ENCODE measurements around the gene VGLL2.

Gene VGLL2

GRCh38 chr6:117265410-117266256 lies at the start of gene VGLL2:
TSS of gene VGLL2 (plus strand) at chr6:117265558. CDS start at chr6:117265764, 206 bp downstream.
- peak; percentile 31 to 87 for DNase-seq

DNA sequence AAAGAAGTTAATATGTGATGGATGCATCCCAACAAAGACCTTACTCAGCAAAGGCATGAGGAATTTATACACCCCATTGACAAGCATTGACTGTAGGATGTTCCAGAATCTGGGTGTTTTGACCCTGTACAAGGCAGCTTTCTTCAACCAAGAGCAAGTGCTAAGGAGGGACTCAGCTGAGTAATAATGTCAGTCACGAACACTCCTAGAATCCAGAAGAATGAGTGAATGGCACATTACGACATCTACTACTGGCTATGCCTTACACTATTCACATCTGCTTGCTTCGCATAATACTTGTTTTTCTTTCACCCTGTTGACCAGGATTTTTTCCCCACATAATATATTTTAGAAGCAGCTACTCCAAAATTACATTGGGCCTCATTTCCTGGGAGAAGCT lies 42.5 kb upstream of the VGLL2 start:
- no peak for DNase-seq

DNA sequence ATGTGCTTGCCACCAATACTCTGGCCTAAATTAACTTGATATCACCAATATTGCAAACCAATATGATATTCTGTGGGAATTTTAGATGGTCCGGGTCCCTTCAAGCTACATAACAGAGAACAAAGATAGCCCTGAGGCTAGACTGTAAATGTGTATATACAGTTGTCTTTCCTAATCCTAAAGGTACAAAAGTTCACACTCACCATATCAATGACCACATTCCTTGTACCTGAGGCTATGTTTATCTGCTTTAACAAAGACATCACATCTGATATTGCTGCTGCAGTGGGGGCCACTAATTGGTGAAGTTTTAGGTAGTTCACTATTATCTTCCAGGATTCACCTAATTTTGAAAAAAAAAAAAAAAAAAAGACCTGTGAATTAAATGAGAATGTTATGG lies 38.6 kb upstream of the VGLL2 start:
- no peak for DNase-seq

- DNase-seq = no peak
These were observed 38.0 kb upstream of the VGLL2 start for GRCh38 chr6:117227245-117227962.

GRCh38 chr6:117228202-117228601 lies 37.2 kb upstream of the VGLL2 start:
- no peak for DNase-seq

- DNase-seq = no peak
These were observed 35.5 kb upstream of the VGLL2 start for GRCh38 chr6:117229870-117230269.

- DNase-seq = no peak
These were observed 33.9 kb upstream of the VGLL2 start for GRCh38 chr6:117231466-117231865.

GRCh38 chr6:117232196-117232595 lies 33.2 kb upstream of the VGLL2 start:
- no peak for DNase-seq

DNA sequence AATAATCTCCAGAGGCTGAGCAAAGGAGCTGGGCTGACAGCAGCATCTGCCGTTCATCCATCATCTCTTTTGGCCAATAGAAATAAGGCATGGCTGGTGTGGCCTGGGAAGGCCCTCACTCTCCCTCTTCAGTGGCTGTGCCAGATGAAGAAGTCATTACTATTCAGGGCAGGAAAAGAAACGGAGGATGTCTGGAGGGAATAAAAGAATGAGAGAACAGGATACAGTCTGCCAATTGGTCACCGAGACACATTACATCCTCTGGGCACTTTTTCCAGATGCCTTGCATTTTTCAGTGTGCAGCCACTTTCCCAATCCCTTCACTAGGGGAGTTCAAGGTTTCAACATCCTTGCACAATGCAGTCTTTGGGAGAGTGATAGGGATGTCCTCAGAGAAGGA lies 32.2 kb upstream of the VGLL2 start:
- DNase-seq = no peak

GRCh38 chr6:117237561-117237960 lies 27.8 kb upstream of the VGLL2 start:
- DNase-seq = no peak

DNA sequence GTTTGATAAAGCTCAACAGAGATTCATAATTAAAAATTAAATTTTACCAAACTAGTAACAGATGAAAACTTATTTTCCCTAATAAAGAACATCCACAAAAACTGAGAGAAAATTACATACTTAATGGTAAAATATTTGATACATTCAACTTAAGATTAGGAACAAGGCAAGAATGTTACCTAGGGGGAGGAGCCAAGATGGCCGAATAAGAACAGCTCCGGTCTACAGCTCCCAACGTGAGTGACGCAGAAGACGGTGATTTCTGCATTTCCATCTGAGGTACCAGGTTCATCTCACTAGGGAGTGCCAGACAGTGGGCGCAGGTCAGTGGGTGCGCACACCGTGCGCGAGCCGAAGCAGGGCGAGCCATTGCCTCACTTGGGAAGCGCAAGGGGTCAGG lies 20.8 kb upstream of the VGLL2 start:
- DNase-seq = peak in 1 of 2 experiments; percentile 18

- DNase-seq = peak in 1 of 2 experiments; percentile 28
These were observed 20.4 kb upstream of the VGLL2 start for GRCh38 chr6:117244979-117245378.

DNA sequence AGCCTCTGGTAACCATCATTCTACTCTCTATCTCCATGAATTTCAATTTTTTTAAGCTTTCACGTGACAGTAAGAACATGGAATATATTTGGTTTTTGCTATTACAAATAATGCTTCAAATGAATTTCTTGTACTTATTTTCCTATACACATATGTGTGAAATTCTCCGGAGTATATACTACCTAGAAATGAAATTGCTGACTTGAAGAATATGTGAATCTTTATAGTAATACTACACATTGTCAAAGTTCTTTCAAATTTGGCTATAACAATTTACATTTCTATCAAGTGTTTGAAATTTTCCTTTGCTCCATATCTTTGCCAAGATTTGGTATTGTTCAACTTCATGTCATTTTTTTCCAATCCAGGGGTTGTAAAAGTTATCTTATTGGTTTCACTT lies 11.6 kb upstream of the VGLL2 start:
- no peak for DNase-seq

DNA sequence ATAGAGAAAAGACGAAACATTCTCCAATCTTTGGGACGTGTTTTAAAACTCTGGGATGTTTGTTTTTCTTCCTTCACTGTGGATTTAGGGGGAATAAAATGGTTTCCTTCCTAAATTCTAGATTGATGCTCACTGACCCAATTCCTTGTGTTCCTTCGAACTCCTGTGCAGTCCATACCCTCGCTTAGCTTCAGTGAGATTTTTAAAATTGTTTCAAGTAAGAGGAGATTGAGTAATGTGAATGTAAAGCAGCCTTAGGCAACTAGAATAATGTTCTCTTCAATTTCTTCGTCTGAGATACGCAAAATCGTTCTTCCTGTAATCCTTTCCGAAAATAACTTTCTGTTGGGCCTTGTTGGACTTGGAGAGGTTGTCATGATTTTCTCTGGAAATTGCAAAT lies 2.6 kb upstream of the VGLL2 start:
- no peak for DNase-seq

DNA sequence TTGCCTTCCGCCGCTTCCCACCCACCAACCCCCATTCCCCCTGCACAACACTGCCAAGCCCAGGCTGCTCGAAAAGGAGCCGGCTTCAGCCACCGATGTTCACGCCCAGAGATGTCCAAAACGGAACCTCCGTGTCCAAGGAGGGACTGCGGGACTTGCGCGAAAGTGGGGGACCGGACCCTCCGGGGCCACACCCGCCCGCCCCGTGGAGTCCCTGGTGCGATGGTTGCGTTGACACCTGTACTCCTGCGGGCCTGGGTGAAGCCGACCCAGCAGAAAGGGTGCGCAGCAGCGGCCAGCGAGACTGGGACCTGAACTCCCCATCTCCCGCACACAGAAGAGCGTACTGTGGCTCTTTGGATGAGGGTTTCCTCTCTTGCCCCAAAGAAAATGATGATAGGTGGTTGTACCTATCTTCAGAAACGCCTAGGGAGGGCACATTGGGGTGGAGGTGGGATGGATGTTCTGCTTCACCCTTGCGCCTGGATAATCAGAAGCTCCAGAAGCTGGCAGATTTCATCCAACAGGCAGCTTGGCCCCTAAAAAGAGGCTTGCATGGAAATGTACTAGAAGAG lies 1.9 kb upstream of the VGLL2 start:
- no peak for DNase-seq

- no peak for DNase-seq
These were observed 1.0 kb upstream of the VGLL2 start for GRCh38 chr6:117264369-117264691.

DNA sequence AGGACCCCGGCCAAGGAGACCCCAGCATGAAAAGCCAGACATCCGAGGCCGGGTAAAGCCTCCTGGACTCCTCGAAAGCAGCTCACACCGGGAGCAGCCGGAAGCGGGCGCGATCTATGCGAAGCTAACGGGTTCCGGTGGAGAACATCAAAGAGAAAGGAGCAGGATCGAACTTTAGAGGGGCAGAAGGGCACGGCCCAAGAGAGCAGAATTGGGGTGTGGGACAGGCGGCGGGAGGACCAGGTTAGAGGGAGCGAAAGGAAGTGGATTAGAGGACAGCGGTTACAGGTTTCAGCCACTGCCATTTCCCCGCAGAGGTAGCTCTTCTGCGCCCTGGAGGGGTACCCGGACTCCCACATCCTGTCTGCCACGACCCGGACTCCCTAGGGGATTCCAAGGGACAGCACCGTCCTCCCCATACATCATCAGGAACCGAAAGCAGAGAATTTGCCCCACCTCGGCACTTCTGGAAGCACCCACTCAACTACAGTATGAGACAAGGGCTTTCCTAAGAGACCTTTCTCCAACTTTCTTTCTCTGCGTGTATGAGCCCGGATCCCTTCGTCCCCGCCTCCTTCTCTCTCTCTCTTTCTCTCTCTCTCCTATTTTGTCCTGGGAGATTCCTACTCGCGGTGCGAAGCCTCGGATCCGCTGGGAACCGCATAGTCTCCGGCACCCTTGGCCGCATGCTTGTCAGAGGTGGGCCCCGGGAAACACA lies 507 bp upstream of the VGLL2 start:
- peak in 1 of 2 experiments; percentile 70 for DNase-seq

GRCh38 chr6:117266257-117267053 lies 1.1 kb downstream of the VGLL2 start:
- DNase-seq = no peak

- no peak for DNase-seq
These were observed 1.6 kb downstream of the VGLL2 start for GRCh38 chr6:117267054-117267347.

DNA sequence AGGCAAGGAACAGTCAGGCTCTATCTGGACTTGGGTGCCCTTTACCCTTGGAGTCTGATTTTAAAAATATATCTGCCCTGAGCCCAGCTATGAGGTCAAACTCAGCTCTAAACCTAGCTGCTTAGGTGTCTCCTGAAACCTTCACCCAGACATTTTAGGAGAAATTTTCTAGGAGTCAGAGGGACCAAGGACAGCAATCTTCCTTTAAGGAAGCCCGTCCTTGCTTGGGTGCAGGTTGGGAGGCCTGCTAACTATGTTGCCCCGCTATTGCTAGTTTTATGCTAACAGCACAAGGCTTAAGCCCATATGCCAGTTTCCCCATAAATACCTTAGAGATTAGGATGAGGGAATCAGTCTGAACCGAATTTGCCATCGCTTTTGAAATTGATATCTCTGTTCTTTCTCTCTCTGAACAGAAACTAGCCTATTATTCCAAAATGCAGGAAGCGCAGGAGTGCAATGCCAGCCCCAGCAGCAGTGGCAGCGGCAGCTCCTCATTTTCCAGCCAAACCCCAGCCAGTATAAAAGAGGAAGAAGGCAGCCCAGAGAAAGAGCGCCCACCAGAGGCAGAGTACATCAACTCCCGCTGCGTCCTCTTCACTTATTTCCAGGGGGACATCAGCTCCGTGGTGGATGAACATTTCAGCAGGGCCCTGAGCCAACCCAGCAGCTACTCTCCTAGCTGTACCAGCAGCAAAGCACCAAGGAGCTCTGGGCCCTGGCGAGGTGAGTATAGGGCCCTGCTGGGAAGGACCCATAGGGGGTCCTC lies 2.6 kb downstream of the VGLL2 start:
- DNase-seq = peak in 1 of 2 experiments; percentile 47

DNA sequence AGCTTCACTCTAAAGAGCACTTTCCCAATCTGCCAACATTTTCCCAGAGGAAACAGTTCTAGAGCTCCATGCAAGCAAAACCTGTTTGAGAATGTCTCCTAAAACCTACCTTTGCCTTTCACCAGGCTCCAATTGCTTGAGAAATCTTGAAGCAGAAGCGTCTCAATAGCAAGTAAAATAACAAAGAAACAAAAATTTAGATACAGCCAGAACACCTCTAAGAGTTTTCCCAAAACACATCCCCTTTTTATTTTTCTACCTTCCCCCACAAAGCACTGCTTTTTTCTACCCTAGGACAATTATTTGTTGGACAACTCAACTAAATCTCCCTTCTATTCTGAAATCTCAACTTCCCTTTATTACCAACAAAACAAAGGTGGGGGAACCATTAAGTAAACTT lies 3.6 kb downstream of the VGLL2 start:
- no peak for DNase-seq

DNA sequence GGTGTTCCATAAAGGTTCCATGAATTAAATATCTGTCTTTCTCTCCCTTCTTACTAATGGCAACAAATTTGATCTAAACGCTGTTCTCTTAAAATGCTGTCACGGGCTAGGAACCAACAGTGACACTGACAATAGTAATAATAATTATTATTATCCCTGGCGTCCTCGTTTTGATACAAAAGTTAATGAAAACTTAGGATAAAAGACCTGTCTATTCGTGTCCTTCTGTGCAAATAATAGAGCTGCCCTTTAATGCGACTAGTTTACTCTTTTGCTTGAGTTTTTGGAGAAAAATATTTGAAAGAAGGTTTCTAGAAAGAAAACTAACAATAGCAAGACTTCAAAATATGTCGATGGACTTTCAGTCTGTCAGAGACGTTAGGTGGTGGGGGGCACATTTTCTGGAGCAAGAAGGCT lies 4.3 kb downstream of the VGLL2 start:
- DNase-seq = no peak
